ENCODE data around the gene LSS.

The LSS gene

GRCh38 chr21:46218906-46219590, 9.5 kb downstream of the LSS start:
- no peak for DNase-seq (ENCODE audit: low read depth)

- no peak for DNase-seq (ENCODE audit: low read depth)
Measured at GRCh38 chr21:46217511-46218196, 10.9 kb downstream of the LSS start.

- DNase-seq (ENCODE audit: low read depth) = no peak
Measured at GRCh38 chr21:46216132-46216747, 12.3 kb downstream of the LSS start.

- no peak for DNase-seq (ENCODE audit: low read depth)
Measured at GRCh38 chr21:46215436-46216131, 13.0 kb downstream of the LSS start.

- no peak for DNase-seq (ENCODE audit: low read depth)
Measured at GRCh38 chr21:46214478-46215340, 13.9 kb downstream of the LSS start.

GRCh38 chr21:46213620-46214286, 14.8 kb downstream of the LSS start:
- DNase-seq (ENCODE audit: low read depth) = no peak

- no peak for DNase-seq (ENCODE audit: low read depth)
Measured at GRCh38 chr21:46212721-46213484, 15.7 kb downstream of the LSS start.

- no peak for DNase-seq (ENCODE audit: low read depth)
Measured at GRCh38 chr21:46211786-46212720, 16.5 kb downstream of the LSS start.

- no peak for DNase-seq (ENCODE audit: low read depth)
Measured at GRCh38 chr21:46211376-46211775, 17.2 kb downstream of the LSS start.

- no peak for DNase-seq (ENCODE audit: low read depth)
Measured at GRCh38 chr21:46210378-46211136, 18.0 kb downstream of the LSS start.

- DNase-seq (ENCODE audit: low read depth) = no peak
Measured at GRCh38 chr21:46208761-46209721, 19.5 kb downstream of the LSS start.

- no peak for DNase-seq (ENCODE audit: low read depth)
Measured at GRCh38 chr21:46207920-46208591, 20.5 kb downstream of the LSS start.

GRCh38 chr21:46207006-46207919, 21.3 kb downstream of the LSS start:
- DNase-seq (ENCODE audit: low read depth) = no peak

GRCh38 chr21:46206163-46207005, 22.2 kb downstream of the LSS start:
- DNase-seq (ENCODE audit: low read depth) = no peak

- DNase-seq (ENCODE audit: low read depth) = no peak
Measured at GRCh38 chr21:46205766-46206162, 22.8 kb downstream of the LSS start.

All from GM04504 (cell line).